Epithelial cell of proximal tubule (primary cell): Measurements from ENCODE around the gene GAP43. TPM values are rescaled to one million over a fixed set of nuclear protein-coding genes. Genes with fewer than 3 reads are reported as not detected.

Source experiments
- DNase-seq: peaks from one replicate; pipeline ENCODE4 v3.0.0-alpha.2; 2011; ENCODE audit warnings: low read depth
- H3K4me3 ChIP-seq: 2 replicates; pipeline ENCODE4 v1.5.1; 2011; ENCODE audit warnings: low read depth, mild to moderate bottlenecking, low read length
- CTCF ChIP-seq: conservative IDR thresholded peaks from 2 replicates; pipeline ENCODE4 v1.5.1; 2012; ENCODE audit warnings: low read depth, mild to moderate bottlenecking, low read length
- total RNA-seq: library from RNA; depleted of rRNA; stranded (reverse); fragments of >200 nt; gene quantifications from 2 replicates; pipeline ENCODE4 v1.2.3, GENCODE V29; 2015

Gene GAP43
- total RNA-seq, 1 donor from 2014 or later, result not detected

- H3K4me3 ChIP-seq, result no peak overlapping the region
- no peak for DNase-seq
- TF ChIP-seq CTCF, result no peak
Observed at GRCh38 chr3:115651599-115651998, 28.3 kb downstream of the GAP43 start.

GRCh38 chr3:115652738-115653137 is 29.4 kb downstream of the GAP43 start:
- no peak for TF ChIP-seq CTCF
- no peak for DNase-seq
- H3K4me3 ChIP-seq, result no peak overlapping the region

- no peak for DNase-seq
- no peak overlapping the region for H3K4me3 ChIP-seq
Observed at GRCh38 chr3:115655761-115656282, 32.5 kb downstream of the GAP43 start.

GRCh38 chr3:115657168-115657567 is 33.9 kb downstream of the GAP43 start:
- no peak for DNase-seq
- TF ChIP-seq CTCF, result peak; percentile 10
- no peak overlapping the region for H3K4me3 ChIP-seq

More at GRCh38 chr3:115655761-115656282, 32.5 kb downstream of the GAP43 start:
- no peak for TF ChIP-seq CTCF

GRCh38 chr3:115658032-115658336 is 34.7 kb downstream of the GAP43 start:
- peak overlapping the region; percentile 79 for H3K4me3 ChIP-seq
- no peak for TF ChIP-seq CTCF
- no peak for DNase-seq

- TF ChIP-seq CTCF, result no peak
- DNase-seq, result no peak
- peak overlapping the region; percentile 79 for H3K4me3 ChIP-seq
Observed at GRCh38 chr3:115658337-115659181, 35.2 kb downstream of the GAP43 start.
